ENCODE measurements around the gene GINS2. TPM values are rescaled to one million over a fixed set of nuclear protein-coding genes. Genes with fewer than 3 reads are reported as not detected.

GINS2 gene
- total RNA-seq, 1 donor from 2014 or later = 0.26 TPM

DNA sequence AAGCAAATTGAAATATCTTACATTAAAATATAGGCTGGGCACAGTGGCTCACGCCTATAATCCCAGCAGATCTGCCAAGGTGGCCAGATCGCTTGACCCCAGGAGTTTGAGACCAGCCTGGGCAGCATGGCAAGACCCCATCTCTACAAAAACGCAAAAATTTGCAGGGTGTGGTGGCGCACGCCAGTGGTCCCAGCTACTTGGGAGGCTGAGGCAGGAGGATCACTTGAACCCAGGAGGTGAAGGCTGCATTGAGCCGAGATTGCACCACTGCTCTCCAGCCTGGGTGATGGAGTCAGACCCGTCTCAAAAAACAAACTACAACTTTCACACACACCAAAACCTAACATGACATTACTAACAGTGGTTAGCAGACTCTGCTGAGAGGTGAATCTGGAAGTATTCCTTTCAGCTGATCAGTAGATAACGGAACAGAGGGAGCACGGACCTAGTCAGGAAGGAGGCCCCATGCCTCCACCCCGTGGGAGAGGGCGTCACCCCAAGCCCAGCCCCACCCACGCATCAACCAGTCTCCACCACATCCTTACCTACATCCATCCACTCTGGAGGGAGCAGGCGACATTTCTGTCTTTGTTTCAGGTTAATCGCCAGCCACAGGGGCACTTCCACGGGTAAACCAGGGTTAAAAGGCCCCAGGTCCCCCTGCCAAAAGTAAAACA lies 1.7 kb downstream of the GINS2 start:
- Histone ChIP-seq H3K36me3 (ENCODE audit: control insufficient read depth, insufficient read depth, low read length) (no peaks in the 10 kb centered on the region), H3K27me3 (ENCODE audit: control insufficient read depth, insufficient read depth, low read length) (no peaks in the 10 kb centered on the region), H3K4me3 (ENCODE audit: low read depth, low read length) (no peak overlapping the region)
- no peak for FAIRE-seq
- DNase-seq (ENCODE audit: low read depth) = no peak
- no peak for TF ChIP-seq CTCF (IDR thresholded peaks at IDR 0.05; ENCODE audit: insufficient read depth, low read length, severe bottlenecking)

GRCh38 chr16:85685251-85685650 lies 3.5 kb downstream of the GINS2 start:
- H3K27me3 ChIP-seq (ENCODE audit: control insufficient read depth, insufficient read depth, low read length) = no peaks in the 10 kb centered on the region
- FAIRE-seq (no peak), DNase-seq (ENCODE audit: low read depth) (no peak)
- peaks cover 2% of the 10 kb centered on the region for H3K36me3 ChIP-seq (ENCODE audit: control insufficient read depth, insufficient read depth, low read length)
- H3K4me3 ChIP-seq (ENCODE audit: low read depth, low read length) = no peak overlapping the region
- no peak for TF ChIP-seq CTCF (IDR thresholded peaks at IDR 0.05; ENCODE audit: insufficient read depth, low read length, severe bottlenecking)

- Histone ChIP-seq H3K36me3 (ENCODE audit: control insufficient read depth, insufficient read depth, low read length) (peaks cover 3% of the 10 kb centered on the region), H3K27me3 (ENCODE audit: control insufficient read depth, insufficient read depth, low read length) (no peaks in the 10 kb centered on the region), H3K4me3 (ENCODE audit: low read depth, low read length) (no peak overlapping the region)
- FAIRE-seq = no peak
- TF ChIP-seq CTCF (IDR thresholded peaks at IDR 0.05; ENCODE audit: insufficient read depth, low read length, severe bottlenecking) = no peak
- no peak for DNase-seq (ENCODE audit: low read depth)
These were observed 5.4 kb downstream of the GINS2 start for GRCh38 chr16:85683363-85683762.

DNA sequence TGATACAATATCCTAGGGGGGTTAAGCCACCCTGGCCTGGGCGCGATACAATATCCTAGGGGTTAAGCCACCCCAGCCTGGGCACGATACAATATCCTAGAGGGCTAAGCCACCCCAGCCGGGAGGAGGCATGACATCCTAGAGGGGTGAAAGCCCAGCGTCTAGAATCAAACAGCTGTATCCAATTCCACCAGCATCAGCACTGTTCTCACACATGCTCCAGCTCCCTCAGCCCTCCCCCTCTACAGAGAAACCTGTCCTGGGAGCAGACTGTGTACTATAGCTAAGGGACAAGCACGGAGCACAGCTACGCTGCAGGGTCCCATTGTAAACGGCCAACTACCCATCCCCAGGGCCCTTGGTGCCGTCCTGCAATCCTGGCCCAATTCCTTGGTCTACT lies 6.2 kb downstream of the GINS2 start:
- no peaks in the 10 kb centered on the region for H3K27me3 ChIP-seq (ENCODE audit: control insufficient read depth, insufficient read depth, low read length)
- DNase-seq (ENCODE audit: low read depth) (no peak), FAIRE-seq (no peak)
- H3K4me3 ChIP-seq (ENCODE audit: low read depth, low read length) = no peak overlapping the region
- TF ChIP-seq CTCF (IDR thresholded peaks at IDR 0.05; ENCODE audit: insufficient read depth, low read length, severe bottlenecking) = no peak
- H3K36me3 ChIP-seq (ENCODE audit: control insufficient read depth, insufficient read depth, low read length) = peaks cover 3% of the 10 kb centered on the region

DNA sequence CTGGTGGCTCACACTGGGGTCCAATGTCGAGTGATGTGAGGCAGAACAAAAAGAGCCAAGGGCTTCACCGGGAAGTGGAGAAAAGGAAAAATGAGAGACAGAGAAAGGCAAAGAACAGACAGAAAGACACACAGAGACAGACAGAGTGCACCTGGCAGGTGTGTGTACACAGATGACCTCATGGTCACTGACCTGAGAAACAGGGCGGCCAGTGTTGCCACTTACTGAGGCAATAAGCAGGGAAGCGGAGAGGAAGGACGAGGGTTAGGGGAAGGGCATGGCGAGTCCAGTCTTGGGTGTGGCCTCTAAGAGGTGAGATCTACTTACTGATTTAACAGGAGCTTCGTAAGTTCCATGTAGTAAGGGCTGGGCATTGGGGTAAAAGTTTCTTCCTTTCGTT lies 7.5 kb downstream of the GINS2 start:
- no peak overlapping the region for H3K4me3 ChIP-seq (ENCODE audit: low read depth, low read length)
- no peak for FAIRE-seq

More for the DNA sequence above, 7.5 kb downstream of the GINS2 start:
- TF ChIP-seq CTCF (IDR thresholded peaks at IDR 0.05; ENCODE audit: insufficient read depth, low read length, severe bottlenecking) = no peak
- no peak for DNase-seq (ENCODE audit: low read depth)
- Histone ChIP-seq H3K36me3 (ENCODE audit: control insufficient read depth, insufficient read depth, low read length) (peaks cover 6% of the 10 kb centered on the region), H3K27me3 (ENCODE audit: control insufficient read depth, insufficient read depth, low read length) (no peaks in the 10 kb centered on the region)
